ENCODE data around the gene PEX1. TPM values are rescaled to one million over a fixed set of nuclear protein-coding genes. Genes with fewer than 3 reads are reported as not detected.

PEX1 gene
- total and polyA plus RNA-seq, 2 of the 4 experiments (the other 2 are of a cell fraction) = 8.1 to 12.7 TPM

DNA sequence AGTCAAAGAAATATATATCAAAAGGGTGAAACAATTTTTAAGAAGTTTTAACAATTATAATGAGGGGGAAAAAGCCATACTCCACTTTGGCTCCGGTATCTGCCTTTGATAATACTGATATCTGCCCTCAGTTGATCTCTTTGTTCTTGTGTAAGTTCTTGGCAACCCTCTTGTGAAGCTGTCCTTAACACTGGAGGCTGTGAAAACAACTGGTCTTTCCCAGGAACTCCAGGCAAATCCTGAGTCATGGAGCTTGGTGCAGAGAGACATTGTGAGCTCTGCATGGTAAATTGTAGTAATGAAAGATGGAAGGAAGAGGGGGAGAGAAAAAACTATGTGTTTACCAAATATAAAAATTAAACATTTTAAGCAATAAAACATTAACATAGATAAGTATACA is 38.7 kb downstream of the PEX1 start:
- ChIA-PET POLR2A (ENCODE audit: unreplicated experiment) (no interaction called here), CTCF (no interaction called here)
- no CpG with 5 or more reads among the region's 1 CpG for WGBS, 2 experiments (ENCODE audit: extremely low coverage in 2 of 2, insufficient read length in 1 of 2)
- H3K4me3 ChIP-seq (ENCODE audit: insufficient read depth, low read depth, low read length) = no peak overlapping the region
- DNase-seq (peak; percentile 33), ATAC-seq (ENCODE audit: low read depth) (no peak; the same call in 1 of the 2 replicates)
- H2AK5ac ChIP-seq (ENCODE audit: low read depth, low read length) = no peak overlapping the region
- no peak overlapping the region for H4K5ac ChIP-seq (ENCODE audit: low read depth, low read length)
- H2AFZ ChIP-seq (replicated peaks; ENCODE audit: low read length, poor library complexity) = no peak overlapping the region
- no peak overlapping the region for H2AK9ac ChIP-seq (replicated peaks; ENCODE audit: low read depth, low read length, poor library complexity)
- no peaks in the 10 kb centered on the region for H3K9me3 ChIP-seq (ENCODE audit: control insufficient read depth, insufficient read depth, low read length)
- no peaks in the 10 kb centered on the region for H3K4me1 ChIP-seq (ENCODE audit: control insufficient read depth, insufficient read depth, low read length)
- H3K9ac ChIP-seq (ENCODE audit: low read depth, low read length) = no peak overlapping the region
- H3K18ac ChIP-seq (ENCODE audit: low read depth, low read length) = no peak overlapping the region
- no peak overlapping the region for H4K91ac ChIP-seq (ENCODE audit: insufficient read depth, low read depth, low read length)
- H3K27ac ChIP-seq (ENCODE audit: insufficient read depth, low read length) = no peak overlapping the region
- H2BK5ac ChIP-seq (ENCODE audit: low read depth, low read length, poor library complexity, severe bottlenecking) = no peak overlapping the region
- dilution Hi-C loops (cut with HindIII; ENCODE audit: low sequenced_read_pairs, unreplicated experiment) = no loop called here
- no peak overlapping the region for H3K23ac ChIP-seq (ENCODE audit: low read depth, low read length)
- no peak overlapping the region for H3K4me2 ChIP-seq (ENCODE audit: low read depth, low read length)
- no peaks in the 10 kb centered on the region for H3K27me3 ChIP-seq (ENCODE audit: control insufficient read depth, insufficient read depth, low read length)
- no peak overlapping the region for H3K56ac ChIP-seq (ENCODE audit: extremely low read depth, insufficient read depth, low read length)
- no peaks in the 10 kb centered on the region for H3K79me1 ChIP-seq (ENCODE audit: low read depth in 1 of 2, low read length in 2 of 2)
- peaks cover 25% of the 10 kb centered on the region for H3K36me3 ChIP-seq (ENCODE audit: control insufficient read depth, insufficient read depth, low read length)
- no peaks in the 10 kb centered on the region for H4K20me1 ChIP-seq (ENCODE audit: insufficient read depth, low read length)
- no peak overlapping the region for H3K14ac ChIP-seq (replicated peaks; ENCODE audit: low read depth, low read length)
- H4K8ac ChIP-seq (ENCODE audit: low read depth in 2 of 2, low read length in 2 of 2) = no peak overlapping the region
- H2BK15ac ChIP-seq (ENCODE audit: low read depth, low read length) = no peak overlapping the region
- in situ Hi-C loops (cut with MboI; ENCODE audit: low sequenced_read_pairs) = no loop called here
- peaks cover 4% of the 10 kb centered on the region; the same call in 1 of the 2 replicates for H3K9me1 ChIP-seq (ENCODE audit: insufficient read depth, low read length)
- no peak overlapping the region for H2BK20ac ChIP-seq (ENCODE audit: low read depth, low read length)
- TF ChIP-seq BHLHE40 (IDR thresholded peaks at IDR 0.05; ENCODE audit: low read depth, low read length) = no peak
- H2BK120ac ChIP-seq (ENCODE audit: low read depth, low read length) = no peak overlapping the region
- intact Hi-C loops (cut with micrococcal nuclease) = no loop called here
- no peak overlapping the region for H3K4ac ChIP-seq (ENCODE audit: low read depth, low read length)
- BruUV-seq (replicated peaks) = no TSS peak

All from IMR-90 (cell line).